Measurements from ENCODE around the gene KRTAP4-6. TPM values are rescaled to one million over a fixed set of nuclear protein-coding genes. Genes with fewer than 3 reads are reported as not detected.

The KRTAP4-6 gene
- total and polyA plus RNA-seq, 2 of the 13 experiments (the other 11 are each of a cell fraction or from before 2014, with no cell fraction given): not detected

- 26% methylated on average over 3 of the region's 3 CpGs for WGBS (ENCODE audit: low lambda C conversion rate)
- Histone ChIP-seq H3K27ac (ENCODE audit: extremely low read length, insufficient read depth, low read length) (no peak overlapping the region), H3K9me3 (ENCODE audit: low read length) (no peaks in the 10 kb centered on the region), H3K4me3 (replicated peaks in 1 of 3; ENCODE audit: insufficient read depth in 1 of 3, low read depth in 2 of 3, low read length in 3 of 3) (no peak overlapping the region), H3K9ac (ENCODE audit: insufficient read depth, low read depth, low read length) (no peak overlapping the region), H3K79me2 (ENCODE audit: insufficient read depth, low read length) (no peaks in the 10 kb centered on the region), H2AFZ (ENCODE audit: low read length) (no peak overlapping the region), H3K36me3 (replicated peaks in 1 of 2; ENCODE audit: control insufficient read depth in 1 of 2, insufficient read depth in 2 of 2, low read length in 2 of 2) (no peaks in the 10 kb centered on the region), H3K4me1 (ENCODE audit: insufficient read depth, low read length) (no peaks in the 10 kb centered on the region), H3K4me2 (ENCODE audit: low read depth, low read length) (no peak overlapping the region), H3K27me3 (ENCODE audit: control insufficient read depth in 1 of 2, insufficient read depth in 2 of 2, low read length in 2 of 2) (peaks cover 0 to 33% of the 10 kb centered on the region in 2 experiments; a peak in 3 of 5 replicates), H4K20me1 (ENCODE audit: insufficient read depth, low read length) (no peaks in the 10 kb centered on the region)
- intact Hi-C loops (cut with micrococcal nuclease; ENCODE audit: unreplicated experiment): loop anchor here (10.0 kb wide), 1 partner anchor 274 kb away; no protein-coding TSS in a partner anchor
- no peak for TF ChIP-seq ZNF660 (CRISPR knock-in tag; IDR thresholded peaks at IDR 0.05; ENCODE audit: borderline replicate concordance, low read depth)
- DNase-seq (ENCODE audit: low spot score) (no peak), FAIRE-seq (no peak), ATAC-seq (no peak)
- in situ Hi-C loops (cut with HindIII; ENCODE audit: extremely low pct_ligation_motif_present, low pct_unique_long_range_greater_than_20kb): no loop called here
- CTCF ChIA-PET (ENCODE audit: low intra/inter-chr PET ratio, low total read pairs): no interaction called here
- no TSS peak for BruUV-seq (replicated peaks)
- POLR2A ChIA-PET: no interaction called here
These were observed 38.0 kb upstream of the KRTAP4-6 start for GRCh38 chr17:41178341-41178740.

GRCh38 chr17:41177727-41178271 lies 37.5 kb upstream of the KRTAP4-6 start, which contains the start of gene KRTAP4-2:
KRTAP4-2 (minus strand) TSS chr17:41178221; CDS start chr17:41178164, 57 bp downstream.
- H3K27me3 ChIP-seq (ENCODE audit: control insufficient read depth in 1 of 2, insufficient read depth in 2 of 2, low read length in 2 of 2): peaks cover 0 to 33% of the 10 kb centered on the region in 2 experiments; a peak in 3 of 5 replicates
- in situ Hi-C loops (cut with HindIII; ENCODE audit: extremely low pct_ligation_motif_present, low pct_unique_long_range_greater_than_20kb): no loop called here
- no peaks in the 10 kb centered on the region for H3K9me3 ChIP-seq (ENCODE audit: low read length)
- no peak within 1 kb of the TSS for H3K27ac ChIP-seq (ENCODE audit: extremely low read length, insufficient read depth, low read length)
- H2AFZ ChIP-seq (ENCODE audit: low read length): no peak within 1 kb of the TSS
- no peak within 1 kb of the TSS for H3K9ac ChIP-seq (ENCODE audit: insufficient read depth, low read depth, low read length)
- H3K79me2 ChIP-seq (ENCODE audit: insufficient read depth, low read length): no peaks in the 10 kb centered on the region
- H3K4me1 ChIP-seq (ENCODE audit: insufficient read depth, low read length): no peaks in the 10 kb centered on the region
- DNase-seq (ENCODE audit: low spot score): no peak
- POLR2A ChIA-PET: no interaction called here
- ATAC-seq: no peak
- 38% methylated on average over 3 of the region's 7 CpGs for WGBS (ENCODE audit: low lambda C conversion rate)
- H4K20me1 ChIP-seq (ENCODE audit: insufficient read depth, low read length): no peaks in the 10 kb centered on the region
- no peaks in the 10 kb centered on the region for H3K36me3 ChIP-seq (replicated peaks in 1 of 2; ENCODE audit: control insufficient read depth in 1 of 2, insufficient read depth in 2 of 2, low read length in 2 of 2)
- FAIRE-seq: no peak
- no peak within 1 kb of the TSS for H3K4me3 ChIP-seq (replicated peaks in 1 of 3; ENCODE audit: insufficient read depth in 1 of 3, low read depth in 2 of 3, low read length in 3 of 3)
- intact Hi-C loops (cut with micrococcal nuclease; ENCODE audit: unreplicated experiment): loop anchor here (10.0 kb wide), 1 partner anchor 273 kb away; no protein-coding TSS in a partner anchor
- H3K4me2 ChIP-seq (ENCODE audit: low read depth, low read length): no peak within 1 kb of the TSS
- CTCF ChIA-PET (ENCODE audit: low intra/inter-chr PET ratio, low total read pairs): no interaction called here
- BruUV-seq (replicated peaks): no TSS peak
- TF ChIP-seq TOE1 (CRISPR knock-in tag; IDR thresholded peaks at IDR 0.05) (no peak), AKAP8 (CRISPR knock-in tag; IDR thresholded peaks at IDR 0.05) (no peak), NR0B2 (CRISPR knock-in tag; IDR thresholded peaks at IDR 0.05) (no peak), SIN3A (IDR thresholded peaks at IDR 0.05; ENCODE audit: borderline replicate concordance, low read depth, low read length) (no peak), MLX (CRISPR knock-in tag; IDR thresholded peaks at IDR 0.05) (no peak), NFIC (IDR thresholded peaks at IDR 0.05; ENCODE audit: low read length) (no peak), RCOR2 (CRISPR knock-in tag; IDR thresholded peaks at IDR 0.05) (no peak)
- TF ChIP-seq, protein P1, sequence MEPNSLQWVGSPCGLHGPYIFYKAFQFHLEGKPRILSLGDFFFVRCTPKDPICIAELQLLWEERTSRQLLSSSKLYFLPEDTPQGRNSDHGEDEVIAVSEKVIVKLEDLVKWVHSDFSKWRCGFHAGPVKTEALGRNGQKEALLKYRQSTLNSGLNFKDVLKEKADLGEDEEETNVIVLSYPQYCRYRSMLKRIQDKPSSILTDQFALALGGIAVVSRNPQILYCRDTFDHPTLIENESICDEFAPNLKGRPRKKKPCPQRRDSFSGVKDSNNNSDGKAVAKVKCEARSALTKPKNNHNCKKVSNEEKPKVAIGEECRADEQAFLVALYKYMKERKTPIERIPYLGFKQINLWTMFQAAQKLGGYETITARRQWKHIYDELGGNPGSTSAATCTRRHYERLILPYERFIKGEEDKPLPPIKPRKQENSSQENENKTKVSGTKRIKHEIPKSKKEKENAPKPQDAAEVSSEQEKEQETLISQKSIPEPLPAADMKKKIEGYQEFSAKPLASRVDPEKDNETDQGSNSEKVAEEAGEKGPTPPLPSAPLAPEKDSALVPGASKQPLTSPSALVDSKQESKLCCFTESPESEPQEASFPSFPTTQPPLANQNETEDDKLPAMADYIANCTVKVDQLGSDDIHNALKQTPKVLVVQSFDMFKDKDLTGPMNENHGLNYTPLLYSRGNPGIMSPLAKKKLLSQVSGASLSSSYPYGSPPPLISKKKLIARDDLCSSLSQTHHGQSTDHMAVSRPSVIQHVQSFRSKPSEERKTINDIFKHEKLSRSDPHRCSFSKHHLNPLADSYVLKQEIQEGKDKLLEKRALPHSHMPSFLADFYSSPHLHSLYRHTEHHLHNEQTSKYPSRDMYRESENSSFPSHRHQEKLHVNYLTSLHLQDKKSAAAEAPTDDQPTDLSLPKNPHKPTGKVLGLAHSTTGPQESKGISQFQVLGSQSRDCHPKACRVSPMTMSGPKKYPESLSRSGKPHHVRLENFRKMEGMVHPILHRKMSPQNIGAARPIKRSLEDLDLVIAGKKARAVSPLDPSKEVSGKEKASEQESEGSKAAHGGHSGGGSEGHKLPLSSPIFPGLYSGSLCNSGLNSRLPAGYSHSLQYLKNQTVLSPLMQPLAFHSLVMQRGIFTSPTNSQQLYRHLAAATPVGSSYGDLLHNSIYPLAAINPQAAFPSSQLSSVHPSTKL (CRISPR knock-in tag; IDR thresholded peaks at IDR 0.05): no peak
- TF ChIP-seq, protein P2, sequence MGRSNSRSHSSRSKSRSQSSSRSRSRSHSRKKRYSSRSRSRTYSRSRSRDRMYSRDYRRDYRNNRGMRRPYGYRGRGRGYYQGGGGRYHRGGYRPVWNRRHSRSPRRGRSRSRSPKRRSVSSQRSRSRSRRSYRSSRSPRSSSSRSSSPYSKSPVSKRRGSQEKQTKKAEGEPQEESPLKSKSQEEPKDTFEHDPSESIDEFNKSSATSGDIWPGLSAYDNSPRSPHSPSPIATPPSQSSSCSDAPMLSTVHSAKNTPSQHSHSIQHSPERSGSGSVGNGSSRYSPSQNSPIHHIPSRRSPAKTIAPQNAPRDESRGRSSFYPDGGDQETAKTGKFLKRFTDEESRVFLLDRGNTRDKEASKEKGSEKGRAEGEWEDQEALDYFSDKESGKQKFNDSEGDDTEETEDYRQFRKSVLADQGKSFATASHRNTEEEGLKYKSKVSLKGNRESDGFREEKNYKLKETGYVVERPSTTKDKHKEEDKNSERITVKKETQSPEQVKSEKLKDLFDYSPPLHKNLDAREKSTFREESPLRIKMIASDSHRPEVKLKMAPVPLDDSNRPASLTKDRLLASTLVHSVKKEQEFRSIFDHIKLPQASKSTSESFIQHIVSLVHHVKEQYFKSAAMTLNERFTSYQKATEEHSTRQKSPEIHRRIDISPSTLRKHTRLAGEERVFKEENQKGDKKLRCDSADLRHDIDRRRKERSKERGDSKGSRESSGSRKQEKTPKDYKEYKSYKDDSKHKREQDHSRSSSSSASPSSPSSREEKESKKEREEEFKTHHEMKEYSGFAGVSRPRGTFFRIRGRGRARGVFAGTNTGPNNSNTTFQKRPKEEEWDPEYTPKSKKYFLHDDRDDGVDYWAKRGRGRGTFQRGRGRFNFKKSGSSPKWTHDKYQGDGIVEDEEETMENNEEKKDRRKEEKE (IDR thresholded peaks at IDR 0.05): no peak
